GM12878 (cell line): ENCODE data around the gene ODAM. TPM values are rescaled to one million over a fixed set of nuclear protein-coding genes. Genes with fewer than 3 reads are reported as not detected.

Source experiments
- ATAC-seq: fragments of 200-7000 bp; cut with Tn5 transposase; 3 replicates; pipeline ENCODE4 v1.9.1; 2020; ENCODE audit warnings: mild to moderate bottlenecking, moderate library complexity
- BruUV-seq: library from RNA; stranded (reverse); fragments of 400-500 nt; replicated peaks from 2 replicates; lab custom pipeline; 2021; lab: Mats Ljungman, UMichigan
- CTCF ChIA-PET: fragments of 300-600 bp; sonication (Branson Sonifier 250); formaldehyde crosslinking; extraction: SDS; loops from one replicate; lab custom pipeline; 2021; ENCODE audit warnings: inconsistent platforms; lab: Yijun Ruan, JAX
- POLR2A ChIA-PET: fragments of 350-600 bp; formaldehyde crosslinking; extraction: SDS; loops from one replicate; lab custom pipeline; 2021; ENCODE audit warnings: inconsistent platforms; lab: Charles Lee
- RAD21 ChIA-PET: fragments of 300-600 bp; sonication (Branson Sonifier 250); formaldehyde crosslinking; loops from one replicate; lab custom pipeline; 2023; ENCODE audit warnings: antibody characterized with exemption; ENCODE audit not compliant: unreplicated experiment; lab: Charles Lee
- SMC1A ChIA-PET: fragments of 300-600 bp; sonication (Branson Sonifier 250); formaldehyde crosslinking; loops from one replicate; lab custom pipeline; 2023; ENCODE audit not compliant: unreplicated experiment, uncharacterized antibody; lab: Charles Lee
- DNase-seq: peaks from one replicate; pipeline ENCODE4 v3.0.0-alpha.2; 2011; ENCODE audit warnings: low read depth, low spot score
- FAIRE-seq: peaks from 3 replicates; lab custom pipeline; 2011; peaks lifted over from hg19 to GRCh38; lab: Jason Lieb, UNC
- H2AFZ ChIP-seq: 2 replicates; pipeline ENCODE4 v1.6.0; 2011; ENCODE audit warnings: low read depth, low read length, control low read depth; ENCODE audit not compliant: control insufficient read depth
- H3K27ac ChIP-seq: 2 replicates; pipeline ENCODE4 v1.5.1; 2011; ENCODE audit warnings: control low read depth; ENCODE audit not compliant: control insufficient read depth, insufficient read depth
- H3K27me3 ChIP-seq, 2 experiments: replicated peaks in 1 of 2; 2 replicates each; pipeline versions ENCODE4 v1.6.0 to v1.6.1; 2011; ENCODE audit warnings: low read length in 1 of 2; ENCODE audit not compliant: control insufficient read depth in 2 of 2, insufficient read depth in 2 of 2
- H3K36me3 ChIP-seq, 2 experiments: 2 replicates each; pipeline ENCODE4 v1.5.1; 2011; ENCODE audit warnings: low read length in 1 of 2; ENCODE audit not compliant: control insufficient read depth in 2 of 2, insufficient read depth in 2 of 2
- H3K4me1 ChIP-seq: 2 replicates; pipeline ENCODE4 v1.6.1; 2011; ENCODE audit warnings: mild to moderate bottlenecking, low read length, moderate library complexity, mixed read lengths; ENCODE audit not compliant: control insufficient read depth, insufficient read depth
- H3K4me2 ChIP-seq: 2 replicates; pipeline ENCODE4 v1.6.0; 2011; ENCODE audit warnings: control low read depth; ENCODE audit not compliant: control insufficient read depth, insufficient read depth
- H3K4me3 ChIP-seq: fragments of 200-600 bp; sonication (generic); 2 replicates; pipeline ENCODE4 v1.5.1; 2016
- H3K79me2 ChIP-seq: 2 replicates; pipeline ENCODE4 v1.6.0; 2011; ENCODE audit warnings: low read length; ENCODE audit not compliant: control insufficient read depth, insufficient read depth
- H3K9ac ChIP-seq: 2 replicates; pipeline ENCODE4 v1.8.0; 2011; ENCODE audit warnings: low read length, control low read depth, mixed read lengths; ENCODE audit not compliant: control insufficient read depth, insufficient read depth
- H3K9me3 ChIP-seq: replicated peaks from 3 replicates; pipeline ENCODE4 v1.5.1; 2011; ENCODE audit warnings: mild to moderate bottlenecking, low read length; ENCODE audit not compliant: control insufficient read depth, insufficient read depth
- H4K20me1 ChIP-seq: 2 replicates; pipeline ENCODE4 v1.6.0; 2011; ENCODE audit not compliant: control insufficient read depth, insufficient read depth
- ATF2 ChIP-seq: IDR thresholded peaks from 2 replicates; pipeline ENCODE4 v1.6.1; 2012; ENCODE audit warnings: low read length, inconsistent platforms
- BCLAF1 ChIP-seq: fragments of 450-650 bp; IDR thresholded peaks from 2 replicates; pipeline ENCODE4 v1.6.1; 2017; ENCODE audit warnings: antibody characterized with exemption, mild to moderate bottlenecking, moderate library complexity
- CBX3 ChIP-seq: fragments of 200-600 bp; sonication (generic); IDR thresholded peaks from 2 replicates; pipeline ENCODE4 v1.6.1; 2016; ENCODE audit warnings: low read depth, borderline replicate concordance
- IRF5 ChIP-seq: fragments of 450-650 bp; IDR thresholded peaks from 2 replicates; pipeline ENCODE4 v1.6.1; 2017; ENCODE audit warnings: borderline replicate concordance
- MEF2B ChIP-seq: fragments of 450-650 bp; IDR thresholded peaks from 2 replicates; pipeline ENCODE4 v1.6.1; 2018; ENCODE audit warnings: mild to moderate bottlenecking, moderate library complexity; ENCODE audit not compliant: partially characterized antibody, poor library complexity, severe bottlenecking
- NR2C2 ChIP-seq: IDR thresholded peaks from 2 replicates; pipeline ENCODE4 v1.6.1; 2011; ENCODE audit warnings: borderline replicate concordance, low read depth; ENCODE audit not compliant: control insufficient read depth, insufficient read length
- RCOR1 ChIP-seq: conservative IDR thresholded peaks from 2 replicates; pipeline ENCODE4 v1.6.1; 2012; ENCODE audit warnings: low read depth, low read length, improper control_type of control experiment
- SP1 ChIP-seq: IDR thresholded peaks from one replicate; pipeline ENCODE4 v1.6.1; 2011; ENCODE audit warnings: low read depth, low read length
- SUZ12 ChIP-seq: fragments of 200-600 bp; sonication (generic); IDR thresholded peaks from one replicate; pipeline ENCODE4 v1.6.1; 2018; ENCODE audit warnings: antibody characterized with exemption, mild to moderate bottlenecking; ENCODE audit not compliant: unreplicated experiment
- TAF1 ChIP-seq: IDR thresholded peaks from 2 replicates; pipeline ENCODE4 v1.6.1; 2011; ENCODE audit warnings: mild to moderate bottlenecking, low read depth, low read length, borderline replicate concordance
- USF1 ChIP-seq: IDR thresholded peaks from 2 replicates; pipeline ENCODE4 v1.6.1; 2011; ENCODE audit warnings: borderline replicate concordance, low read depth, mild to moderate bottlenecking, moderate library complexity, mixed read lengths, low read length; ENCODE audit not compliant: insufficient read depth; ENCODE audit errors: extremely low read length
- ZBTB4 ChIP-seq: fragments of 450-650 bp; formaldehyde crosslinking; IDR thresholded peaks from 2 replicates; pipeline ENCODE4 v1.4.0; 2022; ENCODE audit warnings: mild to moderate bottlenecking, moderate library complexity
- ZNF24 ChIP-seq: fragments of 450-650 bp; IDR thresholded peaks from 2 replicates; pipeline ENCODE4 v1.6.1; 2017; ENCODE audit warnings: antibody characterized with exemption, mild to moderate bottlenecking
- WGBS: methylation state at CpG from one replicate; pipeline ENCODE4 v1.1.6; 2016; ENCODE audit warnings: low lambda C conversion rate; ENCODE audit not compliant: insufficient replicate concordance, insufficient coverage; ENCODE audit errors: missing lambda C conversion rate; 5-methylcytosine and 5-hydroxymethylcytosine counted together
- in situ Hi-C: fragments of 300-500 bp; cut with MboI; formaldehyde crosslinking; loops from 9 replicates; pipeline ENCODE4 v1.14.3; 2018; ENCODE audit warnings: mixed read lengths
- intact Hi-C: fragments of 100-400 bp; cut with micrococcal nuclease; formaldehyde crosslinking; loops from one replicate; pipeline ENCODE4 v1.14.2; 2022; ENCODE audit not compliant: unreplicated experiment
- polyA plus RNA-seq, 11 experiments: library from polyadenylated mRNA; depleted of rRNA in 4 of 11; unstranded in 6 of 11; stranded (reverse) in 5 of 11; fragments of >200 nt; fragmentation: Nextera tagmentation in 4 of 11; fragmentation: Illumina TruSeq in 1 of 11; extraction: Ambion mirVana in 4 of 11; extraction: Trizol in 1 of 11; gene quantifications; 1 replicate in 1 of 11; 2 replicates in 10 of 11; pipeline versions ENCODE4 v1.2.1 to v1.2.3, GENCODE V29; 2011 to 2016; ENCODE audit warnings: inconsistent platforms in 2 of 11, missing spikeins in 2 of 11, low read depth in 1 of 11
- total RNA-seq, 4 experiments: library from RNA; depleted of rRNA in 3 of 4; stranded (reverse); fragments of >200 nt in 3 of 4; fragmentation: Illumina TruSeq in 1 of 4; extraction: Trizol in 1 of 4; gene quantifications; 2 replicates each; pipeline versions ENCODE4 v1.2.1 to v1.2.3, GENCODE V29; 2013 to 2021

Gene ODAM
- total and polyA plus RNA-seq, 10 of the 15 experiments (the other 5 are each of a cell fraction or from before 2014, with no cell fraction given) = not detected

GRCh38 chr4:70239131-70239883 lies 43.8 kb downstream of the ODAM start:
- intact Hi-C loops = no loop called here
- Histone ChIP-seq H3K9ac (no peak overlapping the region), H3K36me3 (no peaks in the 10 kb centered on the region), H3K27me3 (no peaks in the 10 kb centered on the region), H3K79me2 (no peaks in the 10 kb centered on the region), H3K4me3 (no peak overlapping the region), H3K4me2 (no peak overlapping the region), H3K27ac (no peak overlapping the region), H4K20me1 (no peaks in the 10 kb centered on the region), H3K9me3 (no peaks in the 10 kb centered on the region), H3K4me1 (no peaks in the 10 kb centered on the region), H2AFZ (no peak overlapping the region)
- ChIA-PET CTCF (no interaction called here), SMC1A (no interaction called here), POLR2A (no interaction called here), RAD21 (no interaction called here)
- in situ Hi-C loops = no loop called here
- 0% methylated on average over 3 of the region's 3 CpGs for WGBS
- DNase-seq (no peak), ATAC-seq (no peak), FAIRE-seq (no peak)
- BruUV-seq = no TSS peak
- TF ChIP-seq MEF2B = no peak
- no peak for TF ChIP-seq RCOR1
- no peak for TF ChIP-seq CBX3
- TF ChIP-seq SUZ12 = no peak
- TF ChIP-seq NR2C2 = no peak
- TF ChIP-seq ZNF24 = no peak
- TF ChIP-seq USF1 = no peak
- TF ChIP-seq BCLAF1 = no peak
- TF ChIP-seq TAF1 = no peak
- TF ChIP-seq IRF5 = no peak
- no peak for TF ChIP-seq SP1
- no peak for TF ChIP-seq ZBTB4 (CRISPR knock-in tag)
- no peak for TF ChIP-seq ATF2
